CD4-positive, alpha-beta T cell treated with Interleukin-10 for 1 hour (primary cell): Measurements from ENCODE around the gene MYL3.

Source experiments
- DNase-seq: peaks from one replicate; pipeline ENCODE4 v3.0.0-alpha.2; 2020

Gene MYL3

DNA sequence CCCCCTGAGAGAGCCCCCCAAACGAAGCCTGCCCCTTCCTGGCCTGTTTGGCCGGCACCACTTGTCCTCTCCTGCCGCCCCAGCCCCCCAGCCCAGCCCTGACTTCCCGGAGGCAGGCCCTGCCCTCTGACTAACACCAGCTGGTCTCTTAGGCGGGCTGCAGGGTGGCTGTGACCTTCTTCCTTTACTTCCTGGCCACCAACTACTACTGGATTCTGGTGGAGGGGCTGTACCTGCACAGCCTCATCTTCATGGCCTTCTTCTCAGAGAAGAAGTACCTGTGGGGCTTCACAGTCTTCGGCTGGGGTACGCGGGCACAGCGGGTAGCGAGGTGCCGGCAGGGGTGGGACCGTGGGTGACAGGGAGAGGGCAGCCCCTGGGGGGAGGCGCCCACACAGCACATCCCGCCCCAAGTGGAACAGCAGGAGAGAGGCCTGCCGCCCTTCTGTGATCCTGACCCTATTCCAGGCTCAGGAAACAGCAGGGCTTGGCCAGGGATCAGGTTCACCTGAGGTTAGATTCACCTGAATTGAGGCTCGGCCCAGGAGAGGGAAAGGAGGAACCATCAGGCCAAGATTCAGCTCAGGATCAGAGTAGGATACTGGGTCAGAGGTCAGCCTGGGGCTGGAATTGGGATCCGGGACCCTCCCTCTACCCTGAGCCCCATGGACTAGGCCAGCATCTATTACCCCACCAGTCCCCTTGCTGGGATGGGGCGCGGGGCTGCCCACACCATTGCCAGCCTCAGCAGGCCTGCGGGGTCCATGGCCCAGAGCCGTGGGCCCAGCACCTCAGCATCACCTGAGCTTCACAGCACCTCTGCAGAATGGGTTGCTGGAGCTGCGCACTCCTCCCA, 36.1 kb upstream of the MYL3 start:
- no peak for DNase-seq

DNA sequence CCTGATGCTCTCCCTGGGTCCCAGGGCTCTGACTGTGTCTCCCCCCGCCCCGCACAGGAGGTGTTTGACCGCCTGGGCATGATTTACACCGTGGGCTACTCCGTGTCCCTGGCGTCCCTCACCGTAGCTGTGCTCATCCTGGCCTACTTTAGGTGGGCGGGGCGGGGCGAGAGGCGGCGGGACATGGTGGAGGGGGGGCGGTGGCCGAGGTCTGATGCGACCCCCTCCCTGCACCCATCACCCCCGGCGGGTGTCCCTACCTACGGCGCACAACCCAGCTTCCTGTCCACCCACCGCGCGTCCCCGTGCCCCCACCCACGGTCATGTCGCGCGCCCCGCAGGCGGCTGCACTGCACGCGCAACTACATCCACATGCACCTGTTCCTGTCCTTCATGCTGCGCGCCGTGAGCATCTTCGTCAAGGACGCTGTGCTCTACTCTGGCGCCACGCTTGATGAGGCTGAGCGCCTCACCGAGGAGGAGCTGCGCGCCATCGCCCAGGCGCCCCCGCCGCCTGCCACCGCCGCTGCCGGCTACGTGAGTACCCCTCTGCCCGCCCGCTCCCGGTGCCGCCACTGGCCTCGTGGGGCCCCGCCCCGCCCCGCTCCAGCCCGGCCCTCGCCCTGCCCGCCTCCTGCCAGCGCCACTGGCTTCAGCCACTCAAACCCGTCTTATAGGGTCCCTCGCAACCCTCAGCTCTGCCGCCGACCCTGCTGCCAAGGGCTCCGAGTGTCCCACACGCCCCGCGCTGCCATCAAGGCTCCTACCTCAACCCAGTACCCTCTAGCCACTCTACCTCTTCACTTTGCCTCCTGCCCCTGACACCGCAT, 35.3 kb upstream of the MYL3 start:
- DNase-seq = no peak

DNA sequence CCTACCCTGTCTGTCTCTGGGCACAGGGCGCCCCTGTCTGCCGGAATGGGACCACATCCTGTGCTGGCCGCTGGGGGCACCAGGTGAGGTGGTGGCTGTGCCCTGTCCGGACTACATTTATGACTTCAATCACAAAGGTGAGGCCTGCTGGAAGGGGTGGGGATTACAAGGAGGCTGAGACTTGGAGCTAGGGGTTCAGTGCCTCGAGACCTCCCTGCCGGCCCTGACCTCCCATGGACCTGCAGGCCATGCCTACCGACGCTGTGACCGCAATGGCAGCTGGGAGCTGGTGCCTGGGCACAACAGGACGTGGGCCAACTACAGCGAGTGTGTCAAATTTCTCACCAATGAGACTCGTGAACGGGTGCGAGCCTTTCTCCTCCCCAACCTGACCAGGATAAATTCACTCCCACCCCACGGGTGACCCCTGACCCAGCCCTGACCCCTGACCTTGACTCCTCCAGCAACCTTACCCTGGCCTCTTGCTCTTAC, 34.6 kb upstream of the MYL3 start:
- DNase-seq = no peak

DNA sequence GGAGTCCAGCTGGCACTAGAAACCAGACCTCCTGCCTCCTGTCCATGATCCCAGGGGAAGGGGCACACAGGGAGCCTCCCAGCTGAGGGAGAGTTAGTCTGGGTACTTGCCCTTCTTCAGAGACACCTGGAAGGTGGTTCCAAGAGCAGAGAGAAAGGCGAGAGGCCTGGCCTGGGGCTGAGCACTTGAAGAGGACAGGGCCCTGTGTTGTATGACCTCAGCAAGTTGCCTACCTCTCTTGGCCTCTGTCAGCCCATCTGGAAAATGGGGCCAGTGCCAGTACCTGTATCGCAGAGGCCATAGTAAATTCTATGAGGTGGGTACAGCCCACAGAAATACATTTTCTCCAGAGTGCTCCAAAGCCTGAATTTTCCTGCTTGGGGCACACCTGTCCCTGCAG, 33.8 kb upstream of the MYL3 start:
- DNase-seq = no peak

DNA sequence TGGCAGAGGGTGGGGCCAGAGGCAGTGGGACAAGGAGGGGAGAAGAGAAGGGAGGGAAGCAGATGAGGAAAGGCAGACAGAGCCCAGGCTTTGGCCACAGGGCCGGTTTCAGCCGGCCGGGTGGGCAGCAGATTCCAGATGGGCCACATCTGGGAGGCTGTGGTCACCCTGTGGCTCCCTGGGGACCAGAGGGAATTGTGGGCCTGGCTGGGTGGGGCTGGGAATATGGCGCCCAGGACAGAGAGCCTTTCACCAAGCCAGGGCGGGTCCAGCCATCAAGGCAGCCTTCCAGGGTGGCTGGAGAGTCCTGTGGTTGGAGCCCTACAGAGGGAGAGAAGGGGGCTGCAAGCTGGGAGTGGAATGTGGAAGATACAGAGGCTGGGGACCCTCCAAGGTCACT, 33.1 kb upstream of the MYL3 start:
- no peak for DNase-seq

DNA sequence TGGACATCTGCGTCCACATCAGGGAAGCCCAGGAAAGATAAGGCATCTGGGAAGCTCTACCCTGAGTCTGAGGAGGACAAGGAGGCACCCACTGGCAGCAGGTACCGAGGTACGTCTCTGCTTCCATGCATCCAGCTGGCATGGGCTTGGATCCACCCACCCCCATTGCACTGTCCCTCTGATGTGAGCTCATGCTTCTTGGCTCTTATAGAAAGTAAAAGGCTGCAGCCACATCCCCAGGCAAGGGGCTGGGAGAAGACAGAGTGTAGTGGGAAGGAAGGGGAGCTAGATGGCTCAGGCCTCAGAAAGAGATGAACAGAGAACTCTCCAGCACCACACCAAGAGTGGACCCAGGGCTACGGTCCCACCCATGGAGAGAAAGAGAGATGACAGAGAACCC, 32.5 kb upstream of the MYL3 start:
- DNase-seq = no peak

DNA sequence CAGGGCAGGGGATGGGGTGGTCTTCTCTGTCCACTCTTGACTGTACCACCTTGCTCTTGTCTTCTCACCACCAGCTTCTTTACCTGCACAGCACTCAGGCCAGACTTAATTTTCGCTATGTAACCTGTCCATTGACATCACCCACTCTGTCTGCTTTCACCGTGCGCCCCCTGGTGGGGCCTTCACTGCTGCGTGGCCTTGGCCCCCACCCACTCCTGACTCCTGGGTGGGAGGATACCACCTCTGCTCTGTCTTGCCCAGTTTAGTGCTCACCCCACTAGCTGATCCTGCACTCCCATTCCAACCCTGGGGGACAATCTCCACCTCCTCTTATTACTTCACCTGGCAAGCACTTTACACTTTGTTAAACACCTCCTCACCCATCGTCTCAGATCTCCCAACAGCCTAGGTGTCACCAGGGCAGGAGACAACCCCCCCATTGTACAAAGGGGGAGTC, 32.0 kb upstream of the MYL3 start:
- DNase-seq = peak; percentile 80

DNA sequence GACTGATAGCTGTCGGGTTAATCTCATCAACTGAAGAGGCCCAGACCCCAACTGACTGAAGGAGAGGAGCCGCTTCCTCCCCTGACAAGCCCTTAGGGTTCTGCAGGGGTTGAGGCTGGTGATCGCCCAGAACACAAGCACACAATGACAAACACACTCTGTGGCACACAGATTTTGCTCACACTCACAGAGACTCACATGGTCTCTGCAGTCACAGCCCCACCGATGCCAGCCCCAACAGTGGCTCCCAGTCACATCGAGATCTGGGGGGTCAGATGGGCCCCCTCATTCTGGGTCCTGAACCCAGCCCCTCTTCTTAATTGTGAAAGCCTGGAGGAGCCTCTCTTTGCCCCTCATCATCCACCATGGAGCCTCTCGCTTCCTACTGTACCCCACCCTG, 31.0 kb upstream of the MYL3 start:
- DNase-seq = no peak

DNA sequence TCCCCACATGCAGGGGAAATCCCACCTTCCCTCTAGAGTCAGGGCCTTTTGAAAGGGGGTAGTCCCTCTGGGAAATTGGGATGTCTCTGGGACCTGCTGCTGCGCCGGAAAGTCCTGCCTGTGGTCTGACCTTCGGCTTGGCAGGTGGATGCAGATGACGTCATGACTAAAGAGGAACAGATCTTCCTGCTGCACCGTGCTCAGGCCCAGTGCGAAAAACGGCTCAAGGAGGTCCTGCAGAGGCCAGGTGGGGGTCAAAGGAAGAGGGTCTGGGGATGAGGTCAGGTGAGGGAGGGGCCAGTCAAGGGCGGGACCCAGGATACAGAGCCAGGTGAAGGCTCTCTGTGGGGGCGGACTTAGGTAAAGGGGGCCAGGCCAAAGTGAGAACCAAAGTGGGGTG, 30.5 kb upstream of the MYL3 start:
- no peak for DNase-seq

DNA sequence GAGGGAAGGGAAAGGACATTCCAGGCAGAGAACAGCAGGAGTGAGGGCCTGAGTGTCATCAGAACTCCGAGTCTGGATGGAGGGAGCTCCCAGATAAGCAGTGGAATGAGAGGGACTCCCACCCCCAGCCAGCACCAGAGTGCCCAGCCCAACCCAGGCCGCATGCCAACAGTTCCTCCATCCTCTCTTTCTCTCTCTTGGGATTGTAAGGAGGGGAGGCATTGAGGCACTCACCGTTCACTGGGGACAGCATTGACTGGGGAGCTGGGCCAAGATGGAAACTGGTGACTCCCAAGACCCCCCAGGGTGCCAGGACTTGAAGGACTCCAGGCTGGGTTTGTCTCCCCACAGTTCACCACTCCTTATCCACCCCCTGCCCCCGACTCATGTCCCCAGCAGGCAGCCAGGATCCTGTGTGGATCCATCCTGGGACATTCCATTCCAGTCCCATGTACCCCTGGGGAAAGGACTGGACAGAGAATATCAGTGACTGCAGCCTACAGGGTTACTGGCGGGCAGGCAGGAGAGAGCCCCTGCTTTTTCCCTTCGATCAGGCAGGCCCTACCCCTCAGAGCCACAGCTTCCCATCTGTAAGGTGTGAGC, 30.0 kb upstream of the MYL3 start:
- DNase-seq = no peak

DNA sequence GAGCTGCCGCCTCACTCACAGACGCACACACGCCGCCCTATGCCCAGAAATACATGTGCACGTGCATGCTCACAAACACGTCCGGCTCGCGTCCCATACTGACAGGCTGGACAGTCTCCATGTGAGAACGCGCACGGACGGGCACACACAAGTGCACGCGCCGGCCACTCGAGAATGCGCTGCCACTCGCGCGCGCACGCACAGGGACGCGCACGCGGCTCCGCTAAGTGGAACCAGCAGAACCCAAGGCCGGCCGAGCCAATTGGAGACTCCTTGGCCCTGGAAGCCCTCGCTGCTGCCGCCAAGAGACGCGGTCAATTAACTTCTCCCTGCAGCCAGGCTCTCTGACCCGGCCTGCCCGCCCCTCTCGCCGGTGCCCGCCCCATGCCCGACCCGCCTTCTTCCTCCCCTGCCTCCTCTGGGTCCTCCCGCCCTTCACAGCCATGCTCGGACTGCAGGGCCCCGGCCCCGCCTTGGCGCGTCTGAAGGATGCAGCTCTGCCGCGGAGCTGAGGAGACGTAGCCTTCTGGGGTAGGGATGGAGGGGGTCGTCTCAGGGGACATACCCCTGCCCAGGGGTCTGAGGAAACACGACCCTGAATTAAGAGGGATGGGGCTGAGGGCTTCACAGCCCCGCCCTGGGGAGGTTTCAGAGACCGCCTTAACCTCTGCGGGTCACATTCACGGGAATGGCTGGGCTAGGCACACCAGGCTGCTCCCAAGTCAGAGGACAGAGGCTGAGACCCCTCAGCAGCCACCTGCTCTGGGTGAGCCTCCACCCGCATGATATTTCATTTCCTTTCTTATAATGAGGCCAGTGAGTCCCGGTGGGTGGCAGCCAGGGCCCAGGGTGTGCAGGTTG, 29.3 kb upstream of the MYL3 start:
- DNase-seq = no peak

DNA sequence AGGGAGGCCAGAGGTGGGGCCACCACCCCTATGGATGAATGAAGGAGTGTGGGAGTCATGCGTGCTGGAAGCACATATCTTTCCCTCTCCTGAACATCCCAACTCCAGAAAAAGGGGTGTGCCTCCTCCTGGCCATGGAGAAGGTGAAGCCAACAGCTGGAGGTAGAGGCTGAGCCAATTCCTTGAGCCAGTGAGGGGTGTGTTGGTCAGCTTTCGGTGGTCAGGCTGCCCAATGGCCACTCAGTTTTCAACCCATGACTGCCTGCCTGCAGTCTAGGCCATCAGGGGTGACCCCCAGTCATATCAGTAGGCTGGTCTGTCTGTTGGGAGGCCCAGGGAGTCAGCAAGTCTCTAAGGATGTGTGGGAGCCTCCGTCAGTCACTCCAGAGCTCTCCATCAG, 27.9 kb upstream of the MYL3 start:
- DNase-seq = no peak

DNA sequence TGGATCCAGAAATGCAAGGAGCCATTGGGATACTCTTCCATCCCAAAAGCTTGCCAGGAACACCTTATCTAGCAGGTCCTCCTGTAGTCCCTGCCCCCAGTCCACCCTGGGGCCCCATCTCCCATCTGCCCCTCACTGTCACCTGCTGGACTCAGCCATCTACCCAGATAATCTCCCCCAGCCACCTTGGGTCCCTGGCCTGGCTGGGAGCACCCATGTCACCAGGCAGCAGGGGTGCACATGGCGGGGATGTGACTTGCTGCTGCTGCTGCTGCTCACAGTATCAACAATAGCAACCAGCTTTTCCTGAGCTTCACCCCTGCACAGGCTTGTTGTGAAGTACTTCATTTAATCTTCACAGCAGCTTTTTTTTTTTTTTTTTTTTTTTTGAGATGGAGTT, 26.9 kb upstream of the MYL3 start:
- no peak for DNase-seq

DNA sequence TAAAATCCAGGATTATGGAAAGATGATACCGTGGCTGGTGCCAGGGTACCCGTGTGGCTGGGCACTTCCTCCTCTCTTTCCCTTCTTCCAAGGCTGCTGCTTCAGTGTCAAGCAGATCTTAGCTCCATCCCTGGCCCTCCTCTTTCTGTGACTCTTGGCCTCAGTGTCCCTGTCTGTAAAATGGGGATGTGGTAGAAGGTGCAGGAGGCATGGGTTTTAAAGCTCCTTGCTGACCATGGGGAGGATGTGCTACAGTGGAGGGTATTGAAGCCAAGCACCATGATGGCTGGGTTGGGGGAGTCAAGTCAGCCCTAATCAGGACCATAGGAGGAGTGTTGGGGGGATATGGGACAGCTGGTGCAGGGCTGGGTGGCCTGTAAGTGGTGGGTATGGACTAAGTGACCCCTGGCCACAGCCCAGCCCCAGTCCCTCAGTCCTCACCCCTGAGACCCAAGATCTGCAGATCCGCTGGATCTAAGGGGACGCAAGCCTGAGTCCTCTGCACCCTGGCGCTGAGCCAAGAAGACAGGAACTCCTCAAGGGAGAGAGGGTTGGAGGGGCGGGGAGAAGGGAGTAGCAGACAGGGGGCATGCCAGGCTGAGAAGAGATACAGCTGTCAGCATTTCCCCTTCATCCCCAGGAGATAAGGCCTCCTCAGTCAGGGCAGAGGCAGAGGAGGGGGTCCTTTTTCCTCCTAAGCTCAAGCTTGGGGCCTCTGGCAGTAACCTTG, 26.3 kb upstream of the MYL3 start:
- DNase-seq = no peak

DNA sequence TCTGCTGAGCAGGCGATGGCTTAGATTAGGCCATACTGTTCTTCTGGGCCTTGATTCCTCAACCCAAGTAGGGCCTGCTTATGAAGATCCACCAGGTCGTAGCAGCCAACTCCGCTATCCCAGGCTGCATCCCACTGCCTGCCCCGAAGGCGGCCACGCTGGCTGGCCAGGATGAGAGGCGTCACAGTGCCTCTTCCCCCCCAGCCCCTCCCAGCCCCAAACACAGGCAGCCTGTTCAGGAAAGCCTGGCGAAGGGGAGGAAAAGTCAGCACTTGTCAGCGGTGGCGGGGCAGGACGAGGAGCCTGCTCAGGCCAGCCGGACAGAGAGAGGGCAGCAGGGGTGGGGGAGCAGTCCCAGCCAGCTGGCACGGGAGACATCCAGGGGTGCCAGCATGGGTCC, 25.5 kb upstream of the MYL3 start:
- DNase-seq = no peak

DNA sequence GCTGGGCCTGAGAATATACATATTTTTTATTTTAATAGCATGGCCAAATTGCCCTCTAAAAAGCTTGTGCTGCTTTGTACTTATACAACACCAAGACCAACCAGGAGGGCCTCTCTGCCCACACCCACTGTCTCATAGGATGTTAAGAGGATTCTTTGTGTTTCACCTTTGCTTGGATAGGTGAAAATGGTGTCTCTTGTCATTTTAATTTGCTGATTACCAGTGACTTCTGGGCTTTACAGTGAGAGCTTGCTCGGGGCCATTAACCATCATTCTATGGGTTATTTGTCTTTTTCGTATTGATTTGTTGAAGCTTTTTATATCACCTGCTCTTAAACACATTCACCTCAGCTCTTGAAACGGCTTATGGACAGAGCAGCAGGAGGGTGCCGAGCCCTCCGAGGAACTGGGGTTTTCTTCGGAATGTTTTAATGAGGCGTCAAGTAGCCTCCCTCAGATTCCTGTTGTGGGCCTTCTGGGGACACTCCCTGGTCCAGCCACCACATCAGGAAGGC, 24.8 kb upstream of the MYL3 start:
- DNase-seq = no peak

DNA sequence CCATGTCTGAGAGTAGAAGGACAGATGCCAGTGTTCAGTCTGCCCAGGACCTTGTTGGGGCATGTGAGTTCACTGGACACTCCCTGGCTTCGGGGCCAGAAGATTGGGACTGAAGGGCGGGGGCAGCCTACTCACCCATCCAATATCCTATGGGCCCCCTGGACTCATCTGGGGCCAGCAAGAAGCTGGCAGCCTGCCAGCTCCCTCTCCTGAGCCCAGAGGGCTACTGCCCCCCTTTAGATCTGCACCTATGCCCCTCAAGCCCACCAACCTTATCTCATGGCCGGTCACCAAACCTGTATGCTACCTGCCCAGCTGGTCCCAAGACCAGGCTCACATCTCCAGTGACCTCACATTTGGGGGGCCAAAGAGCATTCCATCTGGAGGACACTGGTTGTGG, 22.4 kb upstream of the MYL3 start:
- no peak for DNase-seq

DNA sequence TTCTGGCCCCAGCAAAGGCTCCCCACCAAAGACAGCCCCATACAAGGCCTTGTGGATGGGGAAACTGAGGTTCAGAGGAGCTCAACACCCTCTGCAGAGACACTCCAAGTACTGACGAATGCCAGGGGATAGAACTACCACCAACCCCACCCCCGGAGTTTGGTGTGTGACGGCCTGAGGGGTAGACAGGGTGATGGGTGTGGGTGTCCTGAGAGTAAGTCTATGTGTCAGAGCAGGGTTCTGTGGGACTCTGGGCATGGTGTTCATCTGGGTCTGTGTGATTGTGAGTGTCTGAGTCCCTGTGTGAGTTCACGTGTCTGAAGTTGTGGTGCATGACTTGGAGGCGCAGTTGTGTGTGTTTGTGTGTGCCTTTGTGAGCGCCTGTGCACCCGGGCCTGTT, 21.7 kb upstream of the MYL3 start:
- no peak for DNase-seq

DNA sequence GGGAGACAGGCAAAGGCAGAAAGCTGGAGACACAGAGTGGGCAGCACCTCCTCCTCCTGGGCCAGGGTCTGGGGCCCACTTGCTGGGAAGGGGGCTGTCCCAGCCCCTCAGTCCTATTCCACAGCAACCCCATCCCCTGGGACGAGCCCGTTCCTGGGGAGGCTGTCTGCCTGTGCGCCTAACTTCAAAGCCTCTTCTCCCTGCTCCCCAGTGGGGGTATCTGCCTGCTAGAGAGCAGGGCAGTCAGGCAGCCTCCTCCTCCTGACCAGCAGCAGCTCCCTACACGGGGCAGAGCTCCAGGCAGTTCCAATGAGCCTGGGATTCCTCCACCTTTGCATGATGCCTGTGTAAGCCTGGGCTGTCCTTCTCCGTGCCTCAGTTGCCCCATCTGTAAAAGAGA, 21.2 kb upstream of the MYL3 start:
- no peak for DNase-seq

DNA sequence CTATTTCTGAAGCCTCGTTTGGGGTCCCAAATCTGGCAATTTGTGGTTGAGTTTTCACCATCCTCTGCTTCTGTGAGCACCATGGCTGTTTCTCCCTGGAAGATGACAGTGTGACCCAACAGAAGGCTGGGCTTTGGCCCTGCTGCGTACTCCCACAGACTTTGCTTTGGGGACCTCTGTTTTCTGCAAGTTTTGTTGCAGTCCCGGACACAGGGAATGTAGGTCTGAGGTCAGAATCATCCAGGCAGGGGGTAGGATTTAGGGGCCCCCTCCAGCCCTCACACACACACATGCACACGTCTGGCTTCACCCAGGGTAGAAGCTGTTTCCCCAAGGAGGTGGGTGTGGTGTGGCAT, 20.6 kb upstream of the MYL3 start:
- no peak for DNase-seq

DNA sequence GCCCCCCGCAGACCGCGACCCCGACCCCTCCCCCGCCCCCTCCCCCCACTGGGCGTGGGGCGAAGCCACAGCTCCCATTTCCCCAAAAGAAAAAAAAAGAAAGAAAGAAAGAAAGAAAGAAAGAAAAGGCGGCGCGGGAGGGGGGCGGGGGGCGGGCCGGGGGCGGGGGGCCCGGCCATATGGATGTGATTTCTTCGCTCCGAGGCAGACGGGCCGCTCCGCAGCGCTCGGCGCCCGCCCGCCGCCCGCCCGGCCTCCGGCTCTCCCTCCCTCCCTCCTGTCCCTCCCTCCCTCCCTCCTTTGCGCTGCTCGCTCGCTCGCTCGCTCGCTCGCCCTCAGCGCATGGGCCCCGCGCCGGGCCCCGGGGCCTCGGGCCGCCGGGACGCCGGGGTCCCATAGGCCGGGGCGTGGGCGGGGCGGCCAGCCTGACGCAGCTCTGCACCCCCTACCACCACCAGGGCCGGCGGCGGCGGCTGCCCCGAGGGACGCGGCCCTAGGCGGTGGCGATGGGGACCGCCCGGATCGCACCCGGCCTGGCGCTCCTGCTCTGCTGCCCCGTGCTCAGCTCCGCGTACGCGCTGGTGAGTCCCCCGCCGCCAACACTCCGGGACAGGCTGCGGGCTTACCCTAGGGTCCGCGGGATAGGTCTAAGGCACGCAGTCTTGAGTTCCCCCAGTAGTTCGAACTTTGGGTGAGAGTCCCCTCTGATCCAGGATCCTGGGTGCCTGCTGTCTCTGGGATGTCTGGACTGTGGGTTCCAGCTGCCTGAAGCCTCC, 20.0 kb upstream of the MYL3 start:
- DNase-seq = peak; percentile 16
